Cardiac muscle cell (in vitro differentiated cells and primary cell): Measurements from ENCODE around the gene FOCAD. TPM values are rescaled to one million over a fixed set of nuclear protein-coding genes. Genes with fewer than 3 reads are reported as not detected.

Experiments
- DNase-seq, 2 donors: peaks; one replicate each; pipeline versions ENCODE4 v3.0.0 to v3.0.0-alpha.2; 2010 to 2017; ENCODE audit warnings: low read depth in 1 of 2, low spot score in 1 of 2
- H3K27ac ChIP-seq: fragments of 200-600 bp; sonication (generic); 2 replicates; pipeline ENCODE4 v1.5.1; 2016
- H3K27me3 ChIP-seq: fragments of 200-600 bp; sonication (generic); 2 replicates; pipeline ENCODE4 v1.6.0; 2016; ENCODE audit warnings: control low read depth
- H3K36me3 ChIP-seq: fragments of 200-600 bp; sonication (generic); 2 replicates; pipeline ENCODE4 v1.5.1; 2016; ENCODE audit warnings: control low read depth
- H3K4me1 ChIP-seq: fragments of 200-600 bp; sonication (generic); 2 replicates; pipeline ENCODE4 v1.8.1; 2017; ENCODE audit warnings: low read depth, mild to moderate bottlenecking, mixed run types
- H3K4me3 ChIP-seq: fragments of 200-600 bp; sonication (generic); 2 replicates; pipeline ENCODE4 v1.5.1; 2016; ENCODE audit warnings: mild to moderate bottlenecking
- H3K9me3 ChIP-seq: fragments of 200-600 bp; sonication (generic); 2 replicates; pipeline ENCODE4 v1.5.1; 2017; ENCODE audit warnings: low read depth, mild to moderate bottlenecking, control low read depth
- polyA plus RNA-seq: library from polyadenylated mRNA; unstranded; fragments of >200 nt; fragmentation: Nextera tagmentation; extraction: Ambion mirVana; gene quantifications from 2 replicates; pipeline ENCODE4 v1.2.1, GENCODE V29; 2016
- total RNA-seq: library from RNA; depleted of rRNA; stranded (reverse); fragments of >200 nt; gene quantifications from 2 replicates; pipeline ENCODE4 v1.2.3, GENCODE V29; 2016
- TF ChIP-seq, protein P1 (sequence below): IDR thresholded peaks from 2 replicates; pipeline ENCODE4 v1.5.1; 2012; ENCODE audit warnings: low read depth, mild to moderate bottlenecking, low read length

Gene FOCAD, protein sequence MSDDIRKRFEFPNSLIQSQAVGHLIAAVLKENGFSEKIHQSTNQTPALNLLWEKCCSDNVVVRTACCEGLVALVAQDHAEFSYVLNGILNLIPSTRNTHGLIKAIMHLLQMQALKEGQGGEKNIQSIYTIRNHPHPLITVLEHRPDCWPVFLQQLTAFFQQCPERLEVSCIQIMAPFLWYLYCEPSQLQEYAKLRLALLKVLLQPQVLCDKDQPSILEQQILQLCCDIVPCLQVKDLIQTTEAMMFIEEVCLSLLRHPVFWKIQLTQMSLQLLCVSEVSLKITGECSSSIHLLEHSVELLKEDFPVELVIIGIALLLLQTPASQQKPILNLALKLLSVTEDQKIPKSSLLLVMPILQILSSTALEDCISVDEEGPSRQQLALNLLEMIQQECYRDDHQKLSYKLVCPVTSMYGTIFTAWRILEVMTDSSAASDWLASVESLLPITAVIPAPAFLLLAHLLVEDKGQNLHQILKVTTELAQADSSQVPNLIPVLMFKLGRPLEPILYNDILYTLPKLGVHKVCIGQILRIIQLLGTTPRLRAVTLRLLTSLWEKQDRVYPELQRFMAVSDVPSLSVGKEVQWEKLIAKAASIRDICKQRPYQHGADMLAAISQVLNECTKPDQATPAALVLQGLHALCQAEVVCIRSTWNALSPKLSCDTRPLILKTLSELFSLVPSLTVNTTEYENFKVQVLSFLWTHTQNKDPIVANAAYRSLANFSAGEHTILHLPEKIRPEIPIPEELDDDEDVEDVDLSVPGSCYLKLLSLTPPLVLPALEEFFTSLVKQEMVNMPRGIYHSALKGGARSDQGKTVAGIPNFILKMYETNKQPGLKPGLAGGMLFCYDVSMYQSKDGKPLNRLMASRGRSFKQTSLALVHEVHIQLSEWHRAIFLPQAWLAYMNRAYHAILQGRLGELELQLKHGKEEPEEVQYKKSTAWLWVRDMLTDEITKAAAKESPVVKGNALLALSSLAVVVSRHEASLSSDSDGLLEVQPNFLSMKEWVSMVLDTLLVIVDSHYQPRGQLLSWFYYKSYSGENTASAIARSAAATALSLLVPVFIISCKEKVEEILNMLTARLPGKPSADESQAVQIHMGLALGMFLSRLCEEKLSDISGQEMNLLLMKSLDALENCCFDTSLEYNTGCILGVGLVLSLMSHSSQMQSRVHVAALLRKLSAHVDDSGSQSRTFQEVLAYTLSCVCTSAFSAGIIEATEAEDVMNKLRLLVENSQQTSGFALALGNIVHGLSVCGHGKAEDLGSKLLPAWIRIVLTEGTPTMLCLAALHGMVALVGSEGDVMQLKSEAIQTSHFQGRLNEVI (N-terminal part only)
- 52.0 and 57.0 TPM in 2 replicates for total RNA-seq
- polyA plus RNA-seq = 32.9 and 47.0 TPM in 2 replicates

DNA sequence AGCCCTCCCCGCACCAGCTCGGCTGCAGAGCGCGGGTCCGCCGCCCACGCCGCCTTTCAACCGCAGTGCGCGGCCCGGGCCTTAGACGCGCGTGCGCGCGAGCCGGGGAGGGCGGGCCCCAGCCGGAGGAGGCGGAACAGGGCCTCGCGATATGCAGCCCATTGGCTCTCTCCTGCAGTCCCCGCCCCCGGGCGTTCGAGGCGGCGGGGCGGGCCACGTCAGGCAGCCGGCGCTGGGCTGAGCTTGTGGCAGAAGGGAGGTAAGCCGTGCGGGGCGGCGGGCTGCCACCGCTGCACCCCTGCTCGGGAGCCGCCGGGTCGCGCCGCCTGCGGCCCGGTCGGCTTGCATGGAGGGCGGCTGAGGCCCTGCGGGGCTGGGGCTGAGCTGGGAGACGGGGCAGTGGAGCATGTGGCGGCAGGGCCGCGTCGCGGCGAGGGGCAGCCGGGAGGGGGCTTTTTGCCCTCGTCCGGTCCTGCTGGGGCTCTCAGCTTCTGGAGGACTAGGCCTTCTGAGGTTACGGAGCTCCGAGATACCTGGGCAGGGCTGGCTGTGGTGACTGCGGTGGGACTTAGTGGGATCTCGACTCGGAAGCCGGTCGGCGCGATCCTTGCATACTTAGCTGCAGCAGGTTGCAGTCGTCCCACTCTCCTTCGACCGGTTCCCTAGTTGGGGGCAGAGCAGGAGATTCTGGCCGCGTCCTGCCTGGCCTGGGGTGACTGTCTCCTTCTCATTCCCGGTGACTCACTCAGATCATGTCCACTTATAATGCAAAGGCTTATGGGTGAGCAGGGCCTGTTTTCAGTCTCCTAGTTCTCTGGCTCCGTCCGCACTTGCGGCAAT lies at the start of gene FOCAD:
FOCAD (plus strand) TSS at position 225 of the 840 bp plus-strand sequence. CDS start 31,095 bp downstream, outside the sequence.
- TF ChIP-seq, protein P1, sequence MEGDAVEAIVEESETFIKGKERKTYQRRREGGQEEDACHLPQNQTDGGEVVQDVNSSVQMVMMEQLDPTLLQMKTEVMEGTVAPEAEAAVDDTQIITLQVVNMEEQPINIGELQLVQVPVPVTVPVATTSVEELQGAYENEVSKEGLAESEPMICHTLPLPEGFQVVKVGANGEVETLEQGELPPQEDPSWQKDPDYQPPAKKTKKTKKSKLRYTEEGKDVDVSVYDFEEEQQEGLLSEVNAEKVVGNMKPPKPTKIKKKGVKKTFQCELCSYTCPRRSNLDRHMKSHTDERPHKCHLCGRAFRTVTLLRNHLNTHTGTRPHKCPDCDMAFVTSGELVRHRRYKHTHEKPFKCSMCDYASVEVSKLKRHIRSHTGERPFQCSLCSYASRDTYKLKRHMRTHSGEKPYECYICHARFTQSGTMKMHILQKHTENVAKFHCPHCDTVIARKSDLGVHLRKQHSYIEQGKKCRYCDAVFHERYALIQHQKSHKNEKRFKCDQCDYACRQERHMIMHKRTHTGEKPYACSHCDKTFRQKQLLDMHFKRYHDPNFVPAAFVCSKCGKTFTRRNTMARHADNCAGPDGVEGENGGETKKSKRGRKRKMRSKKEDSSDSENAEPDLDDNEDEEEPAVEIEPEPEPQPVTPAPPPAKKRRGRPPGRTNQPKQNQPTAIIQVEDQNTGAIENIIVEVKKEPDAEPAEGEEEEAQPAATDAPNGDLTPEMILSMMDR = no peak
- peak within 1 kb of the TSS; percentile 40 for H3K4me3 ChIP-seq

GRCh38 chr9:20634895-20635294 lies 49.2 kb upstream of the FOCAD start:
- no peak overlapping the region for H3K27ac ChIP-seq
- H3K4me1 ChIP-seq = no peaks in the 10 kb centered on the region

More for the DNA sequence above, at the start of gene FOCAD:
- no peaks in the 10 kb centered on the region for H3K27me3 ChIP-seq
- no peaks in the 10 kb centered on the region for H3K9me3 ChIP-seq
- H3K36me3 ChIP-seq = no peaks in the 10 kb centered on the region
- H3K4me1 ChIP-seq = peaks cover 18% of the 10 kb centered on the region
- peak within 1 kb of the TSS; percentile 90 for H3K27ac ChIP-seq
- DNase-seq = peak; percentile 97 to 98

DNA sequence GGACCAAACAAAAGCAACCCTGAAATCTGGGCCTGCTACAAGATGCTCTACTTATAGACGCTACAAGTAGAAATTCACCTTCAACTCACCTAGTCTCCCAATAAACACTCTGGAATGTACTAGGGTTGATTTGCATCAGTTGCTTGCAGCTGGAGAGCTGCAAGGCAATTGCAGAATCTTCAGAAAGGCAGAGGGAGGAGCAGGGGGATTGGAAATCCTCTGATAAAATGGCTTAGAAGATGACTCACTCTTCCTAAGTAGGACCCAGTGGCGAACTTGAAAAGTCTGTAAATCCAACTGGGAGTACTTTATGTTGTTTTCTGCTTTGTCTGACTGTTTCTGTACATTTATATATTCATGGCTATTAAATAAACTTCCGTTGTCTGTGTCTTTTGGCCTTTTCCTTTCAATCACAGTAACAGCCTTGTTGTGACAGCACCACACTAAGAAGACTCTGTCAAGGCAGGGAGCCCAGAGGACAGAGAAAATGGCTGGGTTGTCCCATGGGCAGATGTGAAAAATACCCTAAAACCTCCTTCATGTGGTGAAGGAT lies 47.1 kb upstream of the FOCAD start:
- peak in 1 of 2 donors; percentile 61 for DNase-seq
- H3K36me3 ChIP-seq = no peaks in the 10 kb centered on the region
- TF ChIP-seq, protein P1 = no peak
- H3K27ac ChIP-seq = no peak overlapping the region
- H3K4me3 ChIP-seq = no peak overlapping the region
- H3K27me3 ChIP-seq = no peaks in the 10 kb centered on the region
- no peaks in the 10 kb centered on the region for H3K4me1 ChIP-seq
- H3K9me3 ChIP-seq = no peaks in the 10 kb centered on the region

More at GRCh38 chr9:20634895-20635294, 49.2 kb upstream of the FOCAD start:
- DNase-seq = no peak
- Histone ChIP-seq H3K4me3 (no peak overlapping the region), H3K27me3 (no peaks in the 10 kb centered on the region), H3K36me3 (no peaks in the 10 kb centered on the region), H3K9me3 (no peaks in the 10 kb centered on the region)
- TF ChIP-seq, protein P1 = no peak

- Histone ChIP-seq H3K9me3 (no peaks in the 10 kb centered on the region), H3K27ac (no peak overlapping the region), H3K36me3 (no peaks in the 10 kb centered on the region), H3K4me1 (no peaks in the 10 kb centered on the region), H3K27me3 (no peaks in the 10 kb centered on the region), H3K4me3 (no peak overlapping the region)
- DNase-seq = peak; percentile 39 to 48
- TF ChIP-seq, protein P1 = no peak
These were observed 43.5 kb upstream of the FOCAD start for GRCh38 chr9:20640331-20641187.
